D721Med (cell line): ENCODE measurements around the gene ZNF429.
"Not testable (repeated sequence)": the region's sequence is repeated elsewhere in the genome, so short reads cannot be mapped to it uniquely, and the experiment has no call there.

Experiments used
- DNase-seq: peaks from one replicate; pipeline ENCODE4 v3.0.0; 2011; ENCODE audit warnings: low spot score; ENCODE audit not compliant: insufficient read length
- FAIRE-seq: peaks from 2 replicates; lab custom pipeline; 2011; peaks lifted over from hg19 to GRCh38; lab: Jason Lieb, UNC
- TF ChIP-seq, protein P1 (sequence below): IDR thresholded peaks from 2 replicates; pipeline ENCODE4 v1.5.1; 2012; ENCODE audit warnings: mild to moderate bottlenecking, control low read depth; ENCODE audit not compliant: insufficient read depth; ENCODE audit errors: missing control alignments

The ZNF429 gene

DNA sequence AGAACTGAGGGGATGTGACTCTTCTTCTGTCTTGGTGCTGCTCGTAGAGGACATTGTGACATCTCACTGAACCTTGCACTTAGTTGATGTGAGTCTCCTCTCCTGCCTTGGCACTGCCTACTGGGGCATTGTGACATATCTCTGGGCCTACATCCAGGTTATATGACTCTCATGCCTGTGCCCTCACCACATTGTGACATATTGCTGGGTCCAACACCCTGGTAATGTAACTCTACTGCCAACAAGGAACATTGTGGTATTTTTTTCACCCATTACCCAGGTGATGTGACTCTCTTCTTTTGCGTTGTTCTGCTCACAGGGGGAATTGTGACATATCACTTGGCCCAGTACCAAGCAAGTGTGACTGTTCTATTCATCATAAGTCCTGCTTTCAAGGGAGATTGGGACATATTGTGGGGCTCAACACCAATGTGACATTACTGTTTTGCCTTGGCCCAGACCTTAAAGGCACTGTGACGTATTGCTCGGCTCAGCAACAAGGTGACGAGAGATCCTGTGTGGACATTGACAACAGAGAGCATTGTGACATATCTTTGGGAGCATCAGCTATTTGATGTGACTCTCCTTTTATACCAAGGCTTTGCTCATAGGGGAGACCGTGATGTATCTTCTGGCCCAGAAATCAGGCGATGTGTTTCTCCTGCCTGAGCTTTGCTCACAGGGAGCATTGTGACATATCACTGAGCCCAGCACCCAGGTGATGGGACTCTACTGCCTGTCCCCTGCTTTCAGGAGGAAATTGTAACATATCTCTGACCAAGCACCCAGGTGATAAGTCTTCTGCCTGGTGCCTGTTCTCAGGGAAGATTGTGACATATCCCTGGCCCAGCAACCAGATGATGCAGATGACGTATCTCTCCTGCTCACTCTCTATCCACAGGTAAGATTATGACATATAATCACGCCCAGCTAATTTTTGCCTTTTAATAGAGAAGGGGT is 12.2 kb upstream of the ZNF429 start:
- TF ChIP-seq, protein P1, sequence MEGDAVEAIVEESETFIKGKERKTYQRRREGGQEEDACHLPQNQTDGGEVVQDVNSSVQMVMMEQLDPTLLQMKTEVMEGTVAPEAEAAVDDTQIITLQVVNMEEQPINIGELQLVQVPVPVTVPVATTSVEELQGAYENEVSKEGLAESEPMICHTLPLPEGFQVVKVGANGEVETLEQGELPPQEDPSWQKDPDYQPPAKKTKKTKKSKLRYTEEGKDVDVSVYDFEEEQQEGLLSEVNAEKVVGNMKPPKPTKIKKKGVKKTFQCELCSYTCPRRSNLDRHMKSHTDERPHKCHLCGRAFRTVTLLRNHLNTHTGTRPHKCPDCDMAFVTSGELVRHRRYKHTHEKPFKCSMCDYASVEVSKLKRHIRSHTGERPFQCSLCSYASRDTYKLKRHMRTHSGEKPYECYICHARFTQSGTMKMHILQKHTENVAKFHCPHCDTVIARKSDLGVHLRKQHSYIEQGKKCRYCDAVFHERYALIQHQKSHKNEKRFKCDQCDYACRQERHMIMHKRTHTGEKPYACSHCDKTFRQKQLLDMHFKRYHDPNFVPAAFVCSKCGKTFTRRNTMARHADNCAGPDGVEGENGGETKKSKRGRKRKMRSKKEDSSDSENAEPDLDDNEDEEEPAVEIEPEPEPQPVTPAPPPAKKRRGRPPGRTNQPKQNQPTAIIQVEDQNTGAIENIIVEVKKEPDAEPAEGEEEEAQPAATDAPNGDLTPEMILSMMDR, result no peak
- no peak for DNase-seq
- FAIRE-seq, result no peak

DNA sequence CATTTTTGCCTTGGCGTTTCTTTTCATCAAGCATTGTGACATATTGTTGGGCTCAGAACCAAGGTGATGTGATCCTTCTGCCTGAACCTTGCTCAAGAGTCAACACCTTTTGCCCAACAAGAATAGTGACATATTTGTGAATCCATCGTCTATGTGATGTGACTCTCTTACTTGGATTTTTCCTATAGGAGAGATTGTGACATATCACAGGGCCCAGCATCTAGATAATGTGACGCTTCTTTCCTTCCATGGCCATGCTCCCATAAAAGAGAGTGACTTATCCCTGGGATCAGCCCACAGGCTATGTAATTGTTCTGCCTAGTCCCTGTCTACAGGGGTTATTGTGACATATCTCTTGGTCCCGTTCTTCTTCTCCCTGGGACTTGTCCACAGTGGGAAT is 8.5 kb upstream of the ZNF429 start:
- DNase-seq (no peak), FAIRE-seq (no peak)
- TF ChIP-seq, protein P1, result no peak

DNA sequence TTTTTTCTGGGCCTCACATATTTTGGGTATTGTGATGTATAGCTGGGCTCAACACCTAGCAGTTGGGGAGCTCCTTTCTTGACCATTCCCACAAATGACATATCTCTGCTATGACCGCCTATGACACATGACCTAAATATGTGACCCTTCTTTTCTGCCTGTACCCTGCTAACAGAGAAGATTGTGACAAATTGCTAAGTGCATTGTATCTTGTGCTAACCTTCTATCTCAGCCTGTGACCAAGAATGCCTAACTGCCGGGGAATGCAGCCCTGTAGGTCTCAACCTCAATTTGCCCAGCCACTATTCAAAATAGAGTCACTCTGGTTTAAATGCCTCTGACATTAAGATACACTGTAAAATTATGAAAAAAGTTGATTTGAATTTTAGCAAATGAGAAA is 6.8 kb upstream of the ZNF429 start:
- TF ChIP-seq, protein P1, result no peak
- FAIRE-seq, result no peak

DNA sequence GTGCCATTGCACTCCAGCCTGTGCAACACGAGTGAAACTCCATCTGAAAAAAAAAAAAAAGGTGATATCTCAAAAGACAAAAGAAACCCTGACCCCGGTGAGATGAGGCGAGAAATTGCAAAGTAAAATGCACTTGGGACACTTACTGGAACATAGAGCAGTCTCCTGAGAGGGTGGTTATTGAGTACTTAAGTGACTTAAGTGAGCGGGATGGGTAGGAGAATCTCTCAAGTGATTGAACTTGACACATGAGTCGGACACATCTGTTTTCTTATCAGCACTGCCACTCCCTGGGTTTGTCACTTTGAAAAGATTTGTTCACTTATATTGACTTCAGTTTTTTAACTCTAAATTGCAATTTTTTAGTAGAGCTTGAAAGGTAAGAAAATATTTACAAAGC is 2.8 kb downstream of the ZNF429 start:
- DNase-seq, result no peak
- TF ChIP-seq, protein P1, result no peak
- FAIRE-seq, result no peak

More for the DNA sequence above, 6.8 kb upstream of the ZNF429 start:
- DNase-seq, result no peak

DNA sequence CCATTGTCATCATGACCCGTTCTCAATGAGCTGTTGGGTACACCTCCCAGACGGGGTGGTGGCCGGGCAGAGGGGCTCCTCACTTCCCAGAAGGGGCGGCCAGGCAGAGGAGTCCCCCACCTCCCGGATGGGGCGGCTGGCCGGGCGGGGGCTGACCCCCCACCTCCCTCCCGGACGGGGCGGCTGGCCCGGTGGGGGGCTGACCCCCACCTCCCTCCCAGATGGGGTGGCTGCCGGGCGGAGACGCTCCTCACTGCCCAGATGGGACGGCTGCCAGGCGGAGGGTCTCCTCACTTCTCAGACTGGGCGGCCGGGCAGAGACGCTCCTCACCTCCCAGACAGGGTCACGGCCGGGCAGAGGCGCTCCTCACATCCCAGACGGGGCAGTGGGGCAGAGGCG is 5.7 kb downstream of the ZNF429 start:
- not testable (repeated sequence) for DNase-seq, FAIRE-seq

DNA sequence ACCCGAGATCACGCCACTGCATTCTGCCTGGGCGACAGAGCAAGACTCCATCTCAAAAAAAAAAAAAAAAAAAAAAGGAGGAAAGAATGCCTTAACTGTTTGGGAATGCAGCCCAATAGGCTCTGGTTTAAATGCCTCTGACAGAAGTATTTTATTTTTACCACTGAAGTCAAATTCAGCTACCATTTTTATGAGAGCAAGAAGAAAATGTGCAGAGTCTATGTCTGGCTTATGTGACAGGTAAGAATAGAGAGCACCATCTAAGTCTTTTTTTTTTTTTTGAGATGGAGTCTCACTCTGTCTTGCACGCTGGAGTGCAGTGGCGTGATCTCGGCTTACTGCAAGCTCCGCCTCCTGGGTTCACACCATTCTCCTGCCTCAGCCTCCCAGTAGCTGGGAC is 7.2 kb downstream of the ZNF429 start:
- not testable (repeated sequence) for FAIRE-seq, DNase-seq

DNA sequence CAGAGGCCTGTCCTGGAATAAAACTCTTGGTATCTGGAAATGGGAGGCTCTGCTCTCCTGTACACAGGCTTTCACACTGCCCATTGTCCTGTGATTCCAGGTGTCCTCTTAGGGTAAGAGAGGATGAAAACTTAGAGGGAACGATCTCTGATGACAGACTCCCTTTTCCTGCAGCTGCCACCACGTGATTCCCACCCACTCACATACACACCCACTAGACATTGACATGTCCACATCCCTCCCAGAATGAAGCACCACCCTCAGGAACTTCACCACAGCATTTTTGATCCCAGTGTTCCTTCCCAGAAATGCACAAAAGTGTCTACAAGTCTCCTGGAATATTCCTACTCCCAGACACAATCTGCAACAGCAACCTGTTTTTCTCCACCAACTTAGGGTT is 8.2 kb downstream of the ZNF429 start:
- DNase-seq (no peak), FAIRE-seq (no peak)
- TF ChIP-seq, protein P1, result no peak

DNA sequence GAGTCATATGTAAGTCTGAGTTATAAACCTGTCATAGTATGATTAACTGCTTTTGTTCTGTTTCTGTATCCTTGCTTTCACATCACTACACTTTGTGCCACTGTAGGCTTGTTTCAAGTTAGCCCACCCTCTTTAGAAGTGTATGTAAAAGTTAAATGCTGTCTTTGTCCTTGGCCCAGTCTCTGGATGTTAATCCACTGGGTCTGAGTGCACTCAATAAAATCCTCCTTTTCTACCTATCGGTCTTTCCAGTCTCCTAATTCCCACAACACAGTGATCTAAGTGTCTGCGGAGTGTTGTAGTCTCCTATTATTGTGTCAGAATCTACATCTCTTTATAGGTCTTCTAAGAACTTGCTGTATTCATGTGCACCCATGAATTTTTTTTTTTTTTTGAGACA is 14.1 kb downstream of the ZNF429 start:
- no peak for DNase-seq
- no peak for FAIRE-seq
- TF ChIP-seq, protein P1, result no peak
